Measurements from ENCODE around the gene CACNA1I.

- no peak for TF ChIP-seq CTCF (IDR thresholded peaks at IDR 0.05; ENCODE audit: poor library complexity)
- TF ChIP-seq EZH2 (IDR thresholded peaks at IDR 0.05; ENCODE audit: borderline replicate concordance), result no peak
Measured at GRCh38 chr22:39592081-39593065, 21.8 kb downstream of the CACNA1I start.
